Measurements from ENCODE around the gene EPB41L4B.

EPB41L4B gene

DNA sequence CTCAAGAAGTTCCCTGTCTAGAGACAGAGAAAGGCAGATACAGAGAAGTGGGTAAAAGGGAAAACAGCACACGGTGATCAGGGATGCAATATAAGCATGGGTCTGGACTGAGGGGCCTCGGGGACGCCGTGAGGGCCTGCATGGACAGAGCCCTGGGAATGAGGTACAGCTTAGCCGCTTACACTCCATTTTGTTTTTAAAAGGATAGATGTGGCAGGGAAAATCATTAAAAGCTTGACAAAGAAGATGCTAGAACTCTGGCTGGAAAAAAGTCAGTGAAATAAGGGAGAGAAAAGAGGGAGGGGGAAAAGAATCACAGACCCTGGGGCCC is 69.1 kb downstream of the EPB41L4B start:
- H3K4me1 Mint-ChIP-seq, result peaks cover 39% of the 10 kb centered on the region
- peak overlapping the region; percentile 10 for H3K27ac Mint-ChIP-seq

DNA sequence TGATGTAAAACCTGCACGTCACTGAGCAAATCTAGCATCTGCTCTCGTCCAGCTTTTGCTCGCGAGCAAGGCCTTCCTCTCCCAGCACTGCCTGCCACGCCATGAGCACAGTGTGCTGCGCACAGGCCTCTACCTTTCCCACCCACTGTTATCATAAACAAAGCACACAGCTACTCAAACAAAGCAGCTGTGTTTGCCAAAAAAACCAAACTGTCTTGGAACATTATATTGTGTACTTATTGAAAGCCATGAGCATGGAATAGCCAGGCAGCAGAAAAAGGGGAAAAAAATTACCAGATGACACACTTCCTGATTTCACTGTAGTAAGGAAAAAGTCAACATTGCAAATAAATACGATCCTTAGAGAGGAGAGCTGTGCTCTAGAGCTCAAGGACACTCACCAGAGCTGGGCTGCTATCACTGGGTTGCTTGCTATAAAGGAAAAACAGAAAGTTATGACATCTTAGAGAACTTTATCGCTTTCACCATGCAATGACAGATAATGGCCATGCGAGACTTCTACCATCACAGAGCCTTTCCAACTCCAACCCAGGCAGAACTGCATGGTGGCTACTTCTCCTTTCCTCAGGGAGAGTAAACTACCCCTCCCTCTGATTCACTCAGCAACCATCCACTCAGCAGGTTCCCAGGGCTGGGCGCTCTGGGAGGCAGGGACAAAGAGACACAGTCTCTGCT is 69.6 kb downstream of the EPB41L4B start:
- no peak for DNase-seq
- Mint-ChIP-seq H3K4me3 (no peak overlapping the region), H3K27me3 (ENCODE audit: low read depth, poor library complexity) (peaks cover 4% of the 10 kb centered on the region), H3K36me3 (ENCODE audit: low read depth) (peaks cover 7% of the 10 kb centered on the region), H3K27ac (peak overlapping the region; percentile 10), H3K4me1 (peaks cover 43% of the 10 kb centered on the region), H3K9me3 (no peaks in the 10 kb centered on the region)
- TF ChIP-seq, protein P1, sequence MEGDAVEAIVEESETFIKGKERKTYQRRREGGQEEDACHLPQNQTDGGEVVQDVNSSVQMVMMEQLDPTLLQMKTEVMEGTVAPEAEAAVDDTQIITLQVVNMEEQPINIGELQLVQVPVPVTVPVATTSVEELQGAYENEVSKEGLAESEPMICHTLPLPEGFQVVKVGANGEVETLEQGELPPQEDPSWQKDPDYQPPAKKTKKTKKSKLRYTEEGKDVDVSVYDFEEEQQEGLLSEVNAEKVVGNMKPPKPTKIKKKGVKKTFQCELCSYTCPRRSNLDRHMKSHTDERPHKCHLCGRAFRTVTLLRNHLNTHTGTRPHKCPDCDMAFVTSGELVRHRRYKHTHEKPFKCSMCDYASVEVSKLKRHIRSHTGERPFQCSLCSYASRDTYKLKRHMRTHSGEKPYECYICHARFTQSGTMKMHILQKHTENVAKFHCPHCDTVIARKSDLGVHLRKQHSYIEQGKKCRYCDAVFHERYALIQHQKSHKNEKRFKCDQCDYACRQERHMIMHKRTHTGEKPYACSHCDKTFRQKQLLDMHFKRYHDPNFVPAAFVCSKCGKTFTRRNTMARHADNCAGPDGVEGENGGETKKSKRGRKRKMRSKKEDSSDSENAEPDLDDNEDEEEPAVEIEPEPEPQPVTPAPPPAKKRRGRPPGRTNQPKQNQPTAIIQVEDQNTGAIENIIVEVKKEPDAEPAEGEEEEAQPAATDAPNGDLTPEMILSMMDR (IDR thresholded peaks at IDR 0.05), result no peak

More for the DNA sequence above, 69.1 kb downstream of the EPB41L4B start:
- Mint-ChIP-seq H3K4me3 (no peak overlapping the region), H3K9me3 (no peaks in the 10 kb centered on the region), H3K36me3 (ENCODE audit: low read depth) (peaks cover 7% of the 10 kb centered on the region), H3K27me3 (ENCODE audit: low read depth, poor library complexity) (peaks cover 4% of the 10 kb centered on the region)
- TF ChIP-seq, protein P1 (IDR thresholded peaks at IDR 0.05), result no peak
- no peak for DNase-seq

DNA sequence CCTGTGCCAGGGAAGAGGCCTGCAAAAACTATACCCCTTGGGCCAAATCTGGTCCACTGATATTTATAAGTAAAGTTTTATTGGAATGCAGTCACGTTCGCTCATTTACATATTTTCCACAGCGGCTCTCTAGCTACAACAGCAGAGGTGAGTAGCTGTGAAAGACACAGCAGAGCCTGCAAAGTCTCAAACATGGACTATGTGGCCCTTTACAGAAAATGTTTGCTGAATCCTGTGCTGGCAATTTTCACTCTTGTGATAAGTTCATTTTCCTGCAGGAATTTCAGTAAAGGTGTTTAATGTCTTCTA is 70.1 kb downstream of the EPB41L4B start:
- Mint-ChIP-seq H3K4me3 (no peak overlapping the region), H3K36me3 (ENCODE audit: low read depth) (peaks cover 7% of the 10 kb centered on the region), H3K27ac (no peak overlapping the region), H3K9me3 (no peaks in the 10 kb centered on the region), H3K27me3 (ENCODE audit: low read depth, poor library complexity) (peaks cover 6% of the 10 kb centered on the region), H3K4me1 (peaks cover 46% of the 10 kb centered on the region)
- no peak for DNase-seq
- TF ChIP-seq, protein P1 (IDR thresholded peaks at IDR 0.05), result no peak

DNA sequence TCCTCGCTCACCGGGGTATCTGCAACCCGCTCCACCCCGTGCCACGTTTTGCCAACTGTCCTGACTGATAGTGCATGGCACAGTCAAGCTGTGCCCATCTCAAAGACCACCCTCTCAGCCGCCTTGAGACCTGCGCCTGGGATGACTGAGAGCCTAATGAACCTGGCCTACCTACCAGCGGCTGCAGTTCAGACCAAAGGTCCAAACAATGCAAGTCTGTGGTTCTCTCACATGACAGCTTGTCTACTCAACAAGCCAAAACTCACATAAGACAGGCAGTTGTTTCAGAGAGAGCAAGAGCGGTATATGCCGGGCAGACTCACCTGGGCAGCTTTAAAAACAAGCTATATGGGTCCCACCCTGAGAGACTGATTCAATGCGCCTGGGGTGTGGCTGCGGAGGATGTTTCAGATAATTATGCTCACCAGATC is 70.5 kb downstream of the EPB41L4B start:
- TF ChIP-seq, protein P1 (IDR thresholded peaks at IDR 0.05), result no peak
- Mint-ChIP-seq H3K4me3 (no peak overlapping the region), H3K9me3 (no peaks in the 10 kb centered on the region), H3K27ac (no peak overlapping the region), H3K36me3 (ENCODE audit: low read depth) (peaks cover 7% of the 10 kb centered on the region), H3K27me3 (ENCODE audit: low read depth, poor library complexity) (peaks cover 10% of the 10 kb centered on the region), H3K4me1 (peaks cover 50% of the 10 kb centered on the region)
- DNase-seq, result no peak

DNA sequence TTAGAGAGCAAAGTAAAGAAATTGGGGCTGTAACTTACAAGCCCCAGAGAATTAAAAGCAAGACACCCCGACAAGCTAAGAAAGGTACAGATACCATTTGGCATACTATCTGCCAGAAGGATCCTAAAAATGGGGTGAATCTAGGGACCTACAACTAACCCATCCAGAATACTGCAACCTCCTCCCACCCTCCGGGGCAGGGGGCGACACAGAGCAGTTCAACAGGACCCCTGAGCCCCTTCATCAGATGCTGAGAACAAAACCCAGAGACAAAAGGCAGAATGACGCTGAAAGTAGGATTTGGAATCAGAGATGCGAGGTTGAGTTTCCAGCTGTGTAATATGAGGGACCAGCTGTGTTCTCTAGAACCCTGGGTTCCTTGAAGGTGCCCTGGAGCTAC is 71.2 kb downstream of the EPB41L4B start:
- Mint-ChIP-seq H3K4me1 (peaks cover 54% of the 10 kb centered on the region), H3K27me3 (ENCODE audit: low read depth, poor library complexity) (peaks cover 10% of the 10 kb centered on the region), H3K36me3 (ENCODE audit: low read depth) (peaks cover 7% of the 10 kb centered on the region), H3K27ac (peak overlapping the region; percentile 89), H3K9me3 (no peaks in the 10 kb centered on the region), H3K4me3 (no peak overlapping the region)
- DNase-seq, result peak; percentile 20
- TF ChIP-seq, protein P1 (IDR thresholded peaks at IDR 0.05), result peak; percentile 23

DNA sequence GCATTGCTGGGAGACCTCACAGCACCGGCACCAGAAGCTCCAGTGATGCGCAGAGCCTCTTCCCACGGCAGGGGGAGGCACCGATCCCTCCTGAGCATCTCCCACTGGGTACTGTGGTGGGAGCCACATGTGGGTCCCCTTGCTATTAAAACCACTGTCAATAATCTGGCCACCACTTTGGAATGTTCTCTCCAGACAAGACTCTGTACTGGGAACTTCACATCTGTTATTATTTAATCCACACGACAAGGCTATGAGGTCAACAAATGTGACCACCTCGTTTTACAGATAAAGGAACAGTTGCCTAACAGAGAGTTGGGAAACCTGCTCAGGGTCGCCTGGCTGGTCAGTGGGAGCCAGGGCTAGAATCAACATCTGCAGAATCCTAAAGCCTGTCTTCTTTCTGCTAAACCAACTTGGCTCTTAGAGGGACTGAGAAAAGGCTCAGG is 72.7 kb downstream of the EPB41L4B start:
- peak; percentile 15 for DNase-seq
- peaks cover 13% of the 10 kb centered on the region for H3K27me3 Mint-ChIP-seq (ENCODE audit: low read depth, poor library complexity)
- no peak overlapping the region for H3K27ac Mint-ChIP-seq
- no peaks in the 10 kb centered on the region for H3K9me3 Mint-ChIP-seq
- peaks cover 7% of the 10 kb centered on the region for H3K36me3 Mint-ChIP-seq (ENCODE audit: low read depth)
- no peak overlapping the region for H3K4me3 Mint-ChIP-seq
- peaks cover 68% of the 10 kb centered on the region for H3K4me1 Mint-ChIP-seq
- TF ChIP-seq, protein P1 (IDR thresholded peaks at IDR 0.05), result no peak
